ENCODE results near the gene ARSG.

GRCh38 chr17:68389041-68389440, 97.7 kb downstream of the ARSG start:
- no peak for TF ChIP-seq POLR2A (IDR thresholded peaks at IDR 0.05)
- TF ChIP-seq, protein P1, sequence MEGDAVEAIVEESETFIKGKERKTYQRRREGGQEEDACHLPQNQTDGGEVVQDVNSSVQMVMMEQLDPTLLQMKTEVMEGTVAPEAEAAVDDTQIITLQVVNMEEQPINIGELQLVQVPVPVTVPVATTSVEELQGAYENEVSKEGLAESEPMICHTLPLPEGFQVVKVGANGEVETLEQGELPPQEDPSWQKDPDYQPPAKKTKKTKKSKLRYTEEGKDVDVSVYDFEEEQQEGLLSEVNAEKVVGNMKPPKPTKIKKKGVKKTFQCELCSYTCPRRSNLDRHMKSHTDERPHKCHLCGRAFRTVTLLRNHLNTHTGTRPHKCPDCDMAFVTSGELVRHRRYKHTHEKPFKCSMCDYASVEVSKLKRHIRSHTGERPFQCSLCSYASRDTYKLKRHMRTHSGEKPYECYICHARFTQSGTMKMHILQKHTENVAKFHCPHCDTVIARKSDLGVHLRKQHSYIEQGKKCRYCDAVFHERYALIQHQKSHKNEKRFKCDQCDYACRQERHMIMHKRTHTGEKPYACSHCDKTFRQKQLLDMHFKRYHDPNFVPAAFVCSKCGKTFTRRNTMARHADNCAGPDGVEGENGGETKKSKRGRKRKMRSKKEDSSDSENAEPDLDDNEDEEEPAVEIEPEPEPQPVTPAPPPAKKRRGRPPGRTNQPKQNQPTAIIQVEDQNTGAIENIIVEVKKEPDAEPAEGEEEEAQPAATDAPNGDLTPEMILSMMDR (IDR thresholded peaks at IDR 0.05), result no peak
